ENCODE measurements around the gene SPACA4.

GRCh38 chr19:48654299-48655059 lies 47.9 kb downstream of the SPACA4 start:
- TF ChIP-seq POLR2AphosphoS5 (IDR thresholded peaks at IDR 0.05) (no peak), CTCF (IDR thresholded peaks at IDR 0.05) (no peak), POLR2A (IDR thresholded peaks at IDR 0.05; ENCODE audit: low read depth) (no peak), EP300 (IDR thresholded peaks at IDR 0.05) (no peak)

Measured in esophagus muscularis mucosa (tissue), 4 donors.